IMR-90 (cell line): ENCODE measurements around the gene AGO3. TPM values are rescaled to one million over a fixed set of nuclear protein-coding genes. Genes with fewer than 3 reads are reported as not detected.

Experiments used
- ATAC-seq: fragments of 200-7000 bp; cut with Tn5 transposase; 2 replicates; pipeline ENCODE4 v1.9.1; 2020; ENCODE audit warnings: low read depth, mild to moderate bottlenecking, moderate library complexity
- BruUV-seq: library from RNA; stranded (reverse); fragments of 400-500 nt; replicated peaks from 2 replicates; lab custom pipeline; 2021; lab: Mats Ljungman, UMichigan
- CTCF ChIA-PET: fragments of 300-600 bp; formaldehyde crosslinking; extraction: SDS; loops from one replicate; lab custom pipeline; 2021; ENCODE audit warnings: antibody characterized with exemption; lab: Yijun Ruan, JAX
- POLR2A ChIA-PET: fragments of 300-600 bp; sonication (Branson Sonifier 250); formaldehyde crosslinking; loops from one replicate; lab custom pipeline; 2022; ENCODE audit warnings: antibody characterized with exemption; ENCODE audit not compliant: unreplicated experiment; lab: Charles Lee
- DNase-seq: peaks from one replicate; pipeline ENCODE4 v3.0.0; 2013
- H2AFZ ChIP-seq: replicated peaks from 2 replicates; pipeline ENCODE3; 2013; ENCODE audit warnings: low read length, mild to moderate bottlenecking; ENCODE audit not compliant: poor library complexity
- H2AK5ac ChIP-seq: 2 replicates; pipeline ENCODE4 v1.6.1; 2013; ENCODE audit warnings: low read depth, low read length, inconsistent platforms
- H2AK9ac ChIP-seq: replicated peaks from 2 replicates; pipeline ENCODE3; 2013; ENCODE audit warnings: mild to moderate bottlenecking, low read depth, low read length, moderate library complexity; ENCODE audit not compliant: poor library complexity
- H2BK120ac ChIP-seq: 2 replicates; pipeline ENCODE4 v1.6.1; 2013; ENCODE audit warnings: low read depth, low read length, inconsistent platforms
- H2BK15ac ChIP-seq: 3 replicates; pipeline ENCODE4 v1.6.1; 2013; ENCODE audit warnings: low read depth, low read length, inconsistent platforms
- H2BK20ac ChIP-seq: 2 replicates; pipeline ENCODE4 v1.6.1; 2013; ENCODE audit warnings: low read depth, mild to moderate bottlenecking, inconsistent platforms, low read length, moderate library complexity
- H2BK5ac ChIP-seq: 2 replicates; pipeline ENCODE4 v1.6.1; 2013; ENCODE audit warnings: mild to moderate bottlenecking, low read depth, low read length, inconsistent platforms; ENCODE audit not compliant: poor library complexity, severe bottlenecking
- H3K14ac ChIP-seq: replicated peaks from 2 replicates; pipeline ENCODE4 v1.6.1; 2013; ENCODE audit warnings: low read depth, low read length, inconsistent platforms
- H3K18ac ChIP-seq: 2 replicates; pipeline ENCODE4 v1.6.1; 2013; ENCODE audit warnings: low read depth, low read length, control low read depth
- H3K23ac ChIP-seq: 2 replicates; pipeline ENCODE4 v1.6.1; 2013; ENCODE audit warnings: low read depth, low read length, inconsistent platforms
- H3K27ac ChIP-seq: 2 replicates; pipeline ENCODE4 v1.5.1; 2013; ENCODE audit warnings: mild to moderate bottlenecking, control low read depth, low read length; ENCODE audit not compliant: insufficient read depth
- H3K27me3 ChIP-seq: 2 replicates; pipeline ENCODE4 v1.6.1; 2013; ENCODE audit warnings: low read length; ENCODE audit not compliant: control insufficient read depth, insufficient read depth
- H3K36me3 ChIP-seq: 2 replicates; pipeline ENCODE4 v1.6.1; 2013; ENCODE audit warnings: low read length, mixed read lengths; ENCODE audit not compliant: control insufficient read depth, insufficient read depth
- H3K4ac ChIP-seq: 2 replicates; pipeline ENCODE4 v1.6.1; 2013; ENCODE audit warnings: low read depth, low read length, inconsistent platforms
- H3K4me1 ChIP-seq: 2 replicates; pipeline ENCODE4 v1.6.1; 2013; ENCODE audit warnings: low read length, mixed read lengths; ENCODE audit not compliant: control insufficient read depth, insufficient read depth
- H3K4me2 ChIP-seq: 2 replicates; pipeline ENCODE4 v1.6.1; 2013; ENCODE audit warnings: low read depth, mild to moderate bottlenecking, control low read depth, low read length, moderate library complexity
- H3K4me3 ChIP-seq: 2 replicates; pipeline ENCODE4 v1.5.1; 2013; ENCODE audit warnings: low read depth, mild to moderate bottlenecking, control low read depth, low read length, moderate library complexity; ENCODE audit not compliant: insufficient read depth
- H3K56ac ChIP-seq: 2 replicates; pipeline ENCODE4 v1.6.1; 2013; ENCODE audit warnings: low read length, inconsistent platforms; ENCODE audit not compliant: insufficient read depth; ENCODE audit errors: extremely low read depth
- H3K79me1 ChIP-seq, 2 experiments: 2 replicates each; pipeline ENCODE4 v1.6.1; 2013; ENCODE audit warnings: low read length in 2 of 2, inconsistent platforms in 1 of 2, low read depth in 1 of 2
- H3K9ac ChIP-seq: 2 replicates; pipeline ENCODE4 v1.6.1; 2013; ENCODE audit warnings: low read depth, low read length, control low read depth
- H3K9me1 ChIP-seq: 2 replicates; pipeline ENCODE4 v1.6.1; 2013; ENCODE audit warnings: low read length, inconsistent platforms; ENCODE audit not compliant: insufficient read depth
- H3K9me3 ChIP-seq: 2 replicates; pipeline ENCODE4 v1.6.1; 2013; ENCODE audit warnings: low read length; ENCODE audit not compliant: control insufficient read depth, insufficient read depth
- H4K20me1 ChIP-seq: 2 replicates; pipeline ENCODE4 v1.6.1; 2013; ENCODE audit warnings: low read length, inconsistent platforms; ENCODE audit not compliant: insufficient read depth
- H4K5ac ChIP-seq: 2 replicates; pipeline ENCODE4 v1.6.1; 2013; ENCODE audit warnings: mild to moderate bottlenecking, low read depth, low read length, control low read depth
- H4K8ac ChIP-seq, 2 experiments: 2 replicates each; pipeline ENCODE4 v1.6.1; 2013; ENCODE audit warnings: low read depth in 2 of 2, low read length in 2 of 2, control low read depth in 1 of 2, inconsistent platforms in 1 of 2
- H4K91ac ChIP-seq: 2 replicates; pipeline ENCODE4 v1.6.1; 2013; ENCODE audit warnings: low read depth, low read length, inconsistent platforms; ENCODE audit not compliant: insufficient read depth
- BHLHE40 ChIP-seq: fragments of 150-350 bp; IDR thresholded peaks from 2 replicates; pipeline ENCODE4 v1.6.1; 2016; ENCODE audit warnings: mild to moderate bottlenecking, low read depth, low read length
- CEBPB ChIP-seq: IDR thresholded peaks from 2 replicates; pipeline ENCODE4 v1.6.1; 2012; ENCODE audit warnings: low read depth, low read length, improper control_type of control experiment
- CTCF ChIP-seq: conservative IDR thresholded peaks from 2 replicates; pipeline ENCODE4 v1.5.1; 2012; ENCODE audit warnings: mild to moderate bottlenecking, low read depth, low read length, improper control_type of control experiment
- ELK1 ChIP-seq: fragments of 150-350 bp; IDR thresholded peaks from 2 replicates; pipeline ENCODE4 v1.6.1; 2016; ENCODE audit warnings: low read depth, mild to moderate bottlenecking, low read length, moderate library complexity, borderline replicate concordance
- FOS ChIP-seq: fragments of 150-350 bp; IDR thresholded peaks from 2 replicates; pipeline ENCODE4 v1.6.1; 2016; ENCODE audit warnings: low read depth, low read length
- MAFK ChIP-seq: IDR thresholded peaks from 2 replicates; pipeline ENCODE4 v1.6.1; 2012; ENCODE audit warnings: low read depth, low read length, improper control_type of control experiment
- MXI1 ChIP-seq: IDR thresholded peaks from 2 replicates; pipeline ENCODE4 v1.6.1; 2012; ENCODE audit warnings: low read depth, mild to moderate bottlenecking, low read length, moderate library complexity, borderline replicate concordance
- NFE2L2 ChIP-seq: fragments of 150-350 bp; IDR thresholded peaks from 2 replicates; pipeline ENCODE4 v1.6.1; 2016; ENCODE audit warnings: low read depth, mild to moderate bottlenecking, low read length
- RAD21 ChIP-seq: IDR thresholded peaks from 2 replicates; pipeline ENCODE4 v1.6.1; 2012; ENCODE audit warnings: low read length, improper control_type of control experiment
- SMC3 ChIP-seq: fragments of 150-350 bp; IDR thresholded peaks from 2 replicates; pipeline ENCODE4 v1.6.1; 2016; ENCODE audit warnings: low read depth, mild to moderate bottlenecking, antibody characterized with exemption, low read length, moderate library complexity
- USF2 ChIP-seq: fragments of 150-350 bp; IDR thresholded peaks from 2 replicates; pipeline ENCODE4 v1.6.1; 2017; ENCODE audit warnings: mild to moderate bottlenecking, antibody characterized with exemption, low read length, low read depth
- WGBS, 2 experiments: methylation state at CpG; one replicate each; pipeline versions ENCODE4 v1.1.5 to v1.1.7; 2013; ENCODE audit warnings: missing lambda C conversion rate in 2 of 2; ENCODE audit not compliant: insufficient read length in 1 of 2; ENCODE audit errors: extremely low coverage in 2 of 2; 5-methylcytosine and 5-hydroxymethylcytosine counted together
- dilution Hi-C: fragments of 300-500 bp; cut with HindIII; formaldehyde crosslinking; loops from one replicate; pipeline ENCODE4 v1.14.3; 2018; ENCODE audit warnings: low sequenced_read_pairs; ENCODE audit not compliant: unreplicated experiment
- in situ Hi-C: fragments of 300-500 bp; cut with MboI; formaldehyde crosslinking; loops from 3 replicates; pipeline ENCODE4 v1.14.3; 2019; ENCODE audit warnings: low sequenced_read_pairs, inconsistent platforms, mixed read lengths
- intact Hi-C: fragments of 100-400 bp; cut with micrococcal nuclease; formaldehyde crosslinking; loops from 2 replicates; pipeline ENCODE4 v1.10.0; 2022
- polyA plus RNA-seq, 3 experiments: library from polyadenylated mRNA; depleted of rRNA; stranded (reverse); fragments of >200 nt; gene quantifications; 2 replicates each; pipeline ENCODE4 v1.2.3, GENCODE V29; 2012; ENCODE audit warnings: low replicate concordance in 1 of 3
- total RNA-seq: library from RNA; depleted of rRNA; stranded (reverse); fragments of >200 nt; gene quantifications from 2 replicates; pipeline ENCODE4 v1.2.3, GENCODE V29; 2012

AGO3 gene
- total and polyA plus RNA-seq, 2 of the 4 experiments (the other 2 are of a cell fraction): 8.9 to 25.6 TPM

- Histone ChIP-seq H4K20me1 (peaks cover 7% of the 10 kb centered on the region; the same call in 1 of the 2 replicates), H3K4me3 (no peak overlapping the region), H2AFZ (no peak overlapping the region), H3K23ac (no peak overlapping the region), H2BK120ac (no peak overlapping the region), H2BK20ac (no peak overlapping the region), H3K4me2 (no peak overlapping the region), H3K36me3 (peaks cover 35% of the 10 kb centered on the region), H3K4me1 (peaks cover 2% of the 10 kb centered on the region; the same call in 1 of the 2 replicates), H3K4ac (no peak overlapping the region), H3K14ac (no peak overlapping the region), H3K27ac (no peak overlapping the region), H4K8ac (no peak overlapping the region), H3K9me3 (no peaks in the 10 kb centered on the region), H2BK5ac (no peak overlapping the region), H3K79me1 (peaks cover 38 to 47% of the 10 kb centered on the region in 2 experiments), H3K27me3 (no peaks in the 10 kb centered on the region), H3K9ac (no peak overlapping the region), H3K56ac (no peak overlapping the region), H4K5ac (no peak overlapping the region), H2AK9ac (no peak overlapping the region), H3K18ac (no peak overlapping the region), H4K91ac (no peak overlapping the region), H2AK5ac (no peak overlapping the region), H2BK15ac (no peak overlapping the region), H3K9me1 (0 out of 2 replicates have a peak, but pooled peaks cover under 1% of the 10 kb centered on the region)
- in situ Hi-C loops (no loop called here), intact Hi-C loops (no loop called here), dilution Hi-C loops (no loop called here)
- no TSS peak for BruUV-seq
- WGBS, 2 experiments: 100% methylated on average over 3 of the region's 7 CpGs; no CpG with 5 or more reads in 1 of the 2 experiments
- POLR2A ChIA-PET: no interaction called here
- CTCF ChIA-PET: no interaction called here
- DNase-seq (no peak), ATAC-seq (no peak)
- TF ChIP-seq ELK1 (no peak), NFE2L2 (no peak), MAFK (no peak), SMC3 (no peak), CEBPB (no peak), BHLHE40 (no peak), USF2 (no peak), MXI1 (no peak), RAD21 (no peak), CTCF (no peak), FOS (no peak)
Observed at GRCh38 chr1:36093226-36093625, 162.3 kb downstream of the AGO3 start.
